Endometrium (tissue), 2 donors: Measurements from ENCODE around the gene CSGALNACT2.
"Not testable (repeated sequence)": the region's sequence is repeated elsewhere in the genome, so short reads cannot be mapped to it uniquely, and the experiment has no call there.

Experiments used
- FAIRE-seq: peaks from 2 replicates; lab custom pipeline; 2012; peaks lifted over from hg19 to GRCh38; lab: Jason Lieb, UNC
- donor health status: control.
- donor health status: control.

Gene CSGALNACT2, protein sequence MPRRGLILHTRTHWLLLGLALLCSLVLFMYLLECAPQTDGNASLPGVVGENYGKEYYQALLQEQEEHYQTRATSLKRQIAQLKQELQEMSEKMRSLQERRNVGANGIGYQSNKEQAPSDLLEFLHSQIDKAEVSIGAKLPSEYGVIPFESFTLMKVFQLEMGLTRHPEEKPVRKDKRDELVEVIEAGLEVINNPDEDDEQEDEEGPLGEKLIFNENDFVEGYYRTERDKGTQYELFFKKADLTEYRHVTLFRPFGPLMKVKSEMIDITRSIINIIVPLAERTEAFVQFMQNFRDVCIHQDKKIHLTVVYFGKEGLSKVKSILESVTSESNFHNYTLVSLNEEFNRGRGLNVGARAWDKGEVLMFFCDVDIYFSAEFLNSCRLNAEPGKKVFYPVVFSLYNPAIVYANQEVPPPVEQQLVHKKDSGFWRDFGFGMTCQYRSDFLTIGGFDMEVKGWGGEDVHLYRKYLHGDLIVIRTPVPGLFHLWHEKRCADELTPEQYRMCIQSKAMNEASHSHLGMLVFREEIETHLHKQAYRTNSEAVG

DNA sequence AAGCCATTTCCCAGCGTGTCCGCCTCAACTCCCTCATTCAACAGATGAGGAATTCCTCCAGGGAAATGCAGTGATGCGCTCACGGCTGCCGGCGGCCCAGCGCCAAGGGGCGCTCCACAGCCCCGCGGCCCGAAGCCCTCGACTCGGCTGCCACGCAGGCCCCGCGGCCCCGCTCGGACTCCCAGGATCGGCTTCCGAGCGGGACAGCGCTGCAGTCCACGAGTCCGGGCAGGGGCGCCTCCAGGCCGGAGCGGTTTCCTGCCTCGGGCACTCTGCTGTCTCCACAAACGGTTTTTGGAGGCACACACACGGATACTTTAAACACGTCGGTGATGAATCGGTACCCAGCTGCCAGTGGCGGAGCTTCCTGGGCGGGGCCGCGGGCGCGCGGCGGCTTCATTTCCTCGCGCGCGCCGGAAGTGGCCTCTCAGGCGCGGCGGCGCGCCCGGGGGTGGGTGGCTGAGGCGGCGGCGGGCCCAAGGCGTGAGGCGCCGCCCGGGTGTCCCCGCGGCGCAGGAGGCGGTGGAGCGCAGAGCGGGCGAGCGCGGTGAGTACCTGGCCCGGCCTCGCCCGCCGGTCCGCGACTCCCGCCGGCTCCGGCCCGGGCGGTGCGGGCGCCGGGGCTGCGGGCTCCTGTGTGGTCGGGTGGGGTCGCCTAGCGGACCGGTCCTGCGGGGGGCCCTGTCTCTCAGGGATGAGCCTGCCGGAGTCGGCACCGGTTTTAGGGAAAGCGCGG, at the start of gene CSGALNACT2:
Gene CSGALNACT2, plus strand, starts transcription at position 425 of the 736 bp plus-strand sequence. CDS start 16,705 bp downstream, outside the sequence.
- no peak for FAIRE-seq

DNA sequence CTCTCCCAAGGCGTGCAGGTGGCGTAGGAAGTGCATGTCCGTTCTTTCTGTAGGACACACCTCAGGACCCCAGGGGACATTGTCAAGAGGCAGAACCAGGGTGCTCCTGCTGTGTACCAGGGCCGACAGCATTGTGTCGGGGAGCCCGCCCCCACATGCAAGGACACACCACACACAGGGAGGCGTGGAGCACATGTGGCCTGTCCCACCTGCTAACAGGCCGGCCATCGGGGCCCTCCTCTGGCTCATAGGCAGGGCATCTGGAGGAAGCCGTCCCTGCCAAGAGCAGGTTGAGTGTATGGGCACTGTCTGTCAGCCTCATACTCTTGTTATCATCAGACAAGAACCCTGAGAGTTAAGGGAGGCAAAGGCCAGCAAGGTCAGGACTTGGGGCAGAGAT, 48.7 kb upstream of the CSGALNACT2 start:
- FAIRE-seq: no peak

DNA sequence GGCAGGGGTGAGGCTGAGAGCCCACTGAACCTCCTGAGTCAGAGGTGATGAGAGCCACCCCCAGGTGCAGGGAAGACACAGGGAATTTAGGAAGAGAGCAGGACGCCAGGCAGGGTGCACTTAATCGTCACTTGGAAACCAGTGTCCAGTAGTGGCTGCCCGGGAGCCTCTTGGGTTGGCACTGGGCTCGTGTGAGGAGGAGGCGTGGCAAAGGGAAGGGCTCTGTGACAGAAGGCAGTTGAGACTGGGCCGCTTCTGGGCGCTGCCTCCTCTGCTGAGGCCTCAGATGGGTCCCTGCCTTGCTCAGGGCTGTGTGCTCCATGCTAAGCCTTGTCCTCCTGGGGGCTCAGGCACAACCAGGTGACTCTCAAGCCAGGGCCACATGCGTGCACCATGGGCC, 48.1 kb upstream of the CSGALNACT2 start:
- no peak for FAIRE-seq

DNA sequence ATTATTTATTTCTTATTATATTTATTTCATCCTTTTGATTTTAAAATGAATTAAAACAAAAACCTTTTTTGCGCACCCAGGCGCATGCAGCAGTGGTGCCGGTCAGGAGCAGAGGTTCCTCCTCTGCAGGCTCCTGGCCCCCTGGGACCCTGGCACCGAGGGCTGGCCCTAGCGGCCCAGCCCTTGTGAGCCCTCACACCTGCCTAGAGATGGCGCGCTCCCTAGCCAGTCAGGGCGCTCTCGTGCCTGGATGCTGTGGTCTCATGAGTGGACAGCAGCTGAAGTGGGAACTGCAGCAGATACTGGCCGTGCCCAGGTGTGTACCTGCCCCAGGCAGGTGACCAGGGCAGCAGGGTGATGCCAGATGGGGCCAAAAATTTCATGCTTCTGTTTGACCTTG, 47.6 kb upstream of the CSGALNACT2 start:
- FAIRE-seq: no peak

DNA sequence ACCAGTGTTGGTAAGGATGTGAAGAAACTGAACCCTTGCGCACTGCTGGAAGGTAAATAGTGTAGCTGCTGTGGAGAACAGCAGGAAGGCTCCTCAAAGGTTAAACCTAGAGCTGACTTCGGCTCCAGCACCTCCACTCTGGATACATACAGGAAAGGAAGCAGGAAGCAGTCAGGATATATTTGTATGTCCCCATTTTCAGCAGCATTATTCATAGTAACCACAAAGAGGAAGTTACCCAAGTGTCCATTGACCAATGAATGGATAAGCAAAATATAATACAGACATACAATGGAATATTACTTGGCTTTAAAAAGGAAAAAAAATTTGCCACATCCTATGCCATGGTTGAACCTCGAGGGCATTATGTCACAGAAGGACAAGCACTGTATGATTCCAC, 46.4 kb upstream of the CSGALNACT2 start:
- FAIRE-seq: no peak

DNA sequence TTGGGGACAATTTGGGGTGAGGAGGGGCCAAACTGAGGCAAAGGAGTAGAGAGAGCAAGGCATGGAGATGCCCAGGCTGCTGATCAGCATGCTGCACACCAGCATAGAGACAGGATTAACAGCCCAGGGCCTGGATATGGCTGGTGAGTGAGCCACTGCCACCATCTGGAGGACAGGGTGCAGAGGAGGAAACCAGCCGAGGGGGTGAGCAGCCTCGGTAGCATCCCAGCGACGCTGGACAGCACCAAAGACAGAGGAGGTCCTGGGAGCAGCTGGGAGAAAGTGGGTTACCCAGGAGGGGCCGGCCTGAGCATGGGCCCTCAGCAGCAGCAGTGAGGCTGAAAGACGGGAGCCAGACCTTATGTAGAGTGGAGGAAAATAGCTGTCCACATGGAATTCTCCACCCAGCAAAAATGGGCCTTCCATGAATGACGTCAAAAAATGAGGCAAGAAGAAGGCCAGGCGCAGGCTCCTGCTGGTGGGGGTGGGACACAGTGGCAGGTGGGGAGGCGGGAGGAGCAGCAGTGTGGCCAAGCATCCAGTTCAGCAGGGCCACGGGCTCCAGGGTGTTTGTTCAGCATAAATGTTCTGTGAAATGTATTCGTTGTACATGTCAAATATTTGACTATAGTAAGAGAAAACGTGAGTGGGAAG, 44.7 kb upstream of the CSGALNACT2 start:
- FAIRE-seq: no peak

DNA sequence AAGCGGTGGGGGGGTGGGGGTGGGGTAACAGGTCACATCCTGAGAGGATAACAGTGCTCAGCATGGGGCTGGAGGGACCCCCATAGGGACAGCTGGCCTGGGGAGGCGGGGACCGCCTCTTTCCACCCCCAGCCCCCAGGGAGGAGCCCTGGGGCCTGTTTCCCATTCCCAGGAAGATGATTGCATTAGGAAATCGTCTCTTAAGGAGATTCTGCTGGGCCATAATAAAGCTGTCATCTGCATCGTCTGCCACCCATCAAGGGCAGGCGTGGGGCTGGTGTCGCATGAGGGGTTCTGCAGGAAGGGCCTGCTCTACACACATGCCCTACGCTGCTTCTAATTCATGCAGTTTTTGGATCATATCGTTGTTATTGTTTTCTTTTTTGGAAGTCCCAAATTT, 44.2 kb upstream of the CSGALNACT2 start:
- FAIRE-seq: no peak

DNA sequence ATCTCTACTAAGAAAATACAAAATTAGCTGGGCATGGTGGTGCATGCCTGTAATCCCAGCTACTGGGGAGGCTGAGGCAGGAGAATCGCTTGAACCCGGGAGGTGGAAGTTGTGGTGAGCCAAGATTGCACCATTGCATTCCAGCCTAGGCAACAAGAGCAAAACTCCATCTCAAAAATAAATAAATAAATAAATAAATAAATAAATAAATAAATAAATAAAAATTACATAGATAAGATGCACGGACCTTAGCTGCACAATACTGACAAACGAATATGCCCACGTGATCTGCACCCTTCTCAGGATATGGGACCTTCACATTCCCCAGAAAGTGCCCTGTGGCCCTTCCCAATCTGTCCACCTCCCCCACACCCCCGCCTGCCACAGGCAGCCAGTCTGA, 38.9 kb upstream of the CSGALNACT2 start:
- not testable (repeated sequence) for FAIRE-seq

DNA sequence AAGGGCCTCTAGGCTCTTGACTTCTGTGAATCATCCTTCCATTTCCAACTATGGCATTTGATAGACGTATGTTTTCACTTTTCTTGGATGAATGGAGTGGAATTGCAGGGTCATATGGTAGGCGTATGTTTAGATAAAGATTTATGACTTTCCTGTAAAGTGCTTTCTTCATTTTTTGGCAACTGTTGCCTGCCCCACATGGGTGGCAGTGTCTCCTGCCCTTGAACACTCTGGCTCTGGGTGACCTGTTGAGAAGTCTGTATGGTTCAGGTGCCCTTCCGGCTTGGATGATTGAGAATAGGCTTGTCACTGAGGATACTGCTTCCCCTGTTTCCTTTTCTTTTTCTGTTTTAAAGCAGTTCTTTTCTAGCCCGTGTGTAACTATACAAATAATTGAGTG, 38.3 kb upstream of the CSGALNACT2 start:
- FAIRE-seq: no peak

DNA sequence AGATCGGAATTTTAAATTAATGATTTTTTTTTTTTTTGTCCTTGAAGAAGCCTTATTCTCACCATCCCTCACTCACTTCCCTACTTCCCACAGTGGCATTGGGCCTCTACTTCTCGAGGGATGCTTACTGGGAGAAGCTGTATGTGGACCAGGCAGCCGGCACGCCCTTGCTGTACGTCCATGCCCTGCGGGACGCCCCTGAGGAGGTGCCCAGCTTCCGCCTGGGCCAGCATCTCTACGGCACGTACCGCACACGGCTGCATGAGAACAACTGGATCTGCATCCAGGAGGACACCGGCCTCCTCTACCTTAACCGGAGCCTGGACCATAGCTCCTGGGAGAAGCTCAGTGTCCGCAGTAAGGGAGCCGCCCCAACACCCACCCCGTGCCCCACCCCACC, 37.9 kb upstream of the CSGALNACT2 start:
- FAIRE-seq: no peak

DNA sequence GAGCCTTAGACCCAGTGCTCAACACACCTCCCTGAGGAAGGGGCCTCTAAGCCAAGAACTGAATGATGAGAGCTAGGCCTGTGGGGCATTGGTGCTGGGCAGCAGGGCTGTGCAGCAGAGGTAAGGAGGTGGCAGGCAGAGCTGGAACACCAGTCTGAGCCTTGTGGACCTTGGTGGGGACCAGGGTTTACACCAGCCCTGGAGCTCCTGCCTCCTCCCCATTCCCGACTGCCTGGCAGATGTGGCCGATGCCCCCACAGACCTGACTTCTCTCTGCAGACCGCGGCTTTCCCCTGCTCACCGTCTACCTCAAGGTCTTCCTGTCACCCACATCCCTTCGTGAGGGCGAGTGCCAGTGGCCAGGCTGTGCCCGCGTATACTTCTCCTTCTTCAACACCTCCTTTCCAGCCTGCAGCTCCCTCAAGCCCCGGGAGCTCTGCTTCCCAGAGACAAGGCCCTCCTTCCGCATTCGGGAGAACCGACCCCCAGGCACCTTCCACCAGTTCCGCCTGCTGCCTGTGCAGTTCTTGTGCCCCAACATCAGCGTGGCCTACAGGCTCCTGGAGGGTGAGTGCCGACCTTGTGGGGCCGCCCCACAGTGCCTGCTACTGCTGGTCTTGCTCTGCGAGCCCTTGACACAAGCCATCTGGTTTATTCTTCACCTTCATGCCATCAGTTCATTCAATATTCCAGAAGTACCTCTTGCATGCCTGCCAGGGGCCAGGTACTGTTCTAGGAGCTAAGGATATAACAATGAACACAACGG, 36.0 kb upstream of the CSGALNACT2 start:
- no peak for FAIRE-seq

DNA sequence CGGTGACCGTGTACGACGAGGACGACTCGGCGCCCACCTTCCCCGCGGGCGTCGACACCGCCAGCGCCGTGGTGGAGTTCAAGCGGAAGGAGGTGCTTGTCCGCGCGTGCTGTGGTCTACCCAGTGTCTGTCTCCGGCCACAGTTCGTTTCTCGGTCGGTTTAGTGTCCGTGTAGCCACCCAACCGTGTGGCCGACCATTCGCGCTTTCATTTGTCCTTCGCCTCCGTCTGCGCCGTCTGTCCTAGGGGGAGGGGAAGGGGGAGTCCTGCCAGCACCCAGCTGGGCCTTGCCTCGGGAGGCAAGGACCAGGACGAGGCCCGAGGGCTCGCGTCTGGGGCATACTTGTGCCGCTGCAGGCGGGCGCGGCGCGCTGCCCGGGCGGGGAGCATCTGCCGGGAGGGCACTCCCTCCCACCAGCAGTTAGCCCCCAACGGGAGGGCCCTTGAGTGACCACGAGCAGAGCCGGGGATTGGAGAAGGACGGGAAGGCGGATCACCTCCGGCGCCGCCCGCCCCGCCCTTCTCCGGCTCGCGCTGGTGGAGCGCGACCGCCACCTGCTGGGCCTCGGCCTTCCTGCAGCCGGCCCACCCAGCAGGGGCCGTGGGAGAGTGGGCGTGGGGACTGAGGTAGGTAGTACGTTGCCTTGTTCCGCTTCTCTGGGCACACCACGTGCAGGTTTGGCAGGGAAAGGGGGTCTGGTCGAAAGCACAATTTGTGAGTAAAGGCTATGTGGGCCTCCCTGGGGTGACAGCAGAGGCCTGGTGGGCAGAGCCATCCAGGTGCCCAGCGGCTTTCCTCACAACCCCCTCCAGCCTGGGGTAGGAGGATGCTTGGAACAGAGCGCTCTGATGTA, 32.9 kb upstream of the CSGALNACT2 start:
- FAIRE-seq: no peak

DNA sequence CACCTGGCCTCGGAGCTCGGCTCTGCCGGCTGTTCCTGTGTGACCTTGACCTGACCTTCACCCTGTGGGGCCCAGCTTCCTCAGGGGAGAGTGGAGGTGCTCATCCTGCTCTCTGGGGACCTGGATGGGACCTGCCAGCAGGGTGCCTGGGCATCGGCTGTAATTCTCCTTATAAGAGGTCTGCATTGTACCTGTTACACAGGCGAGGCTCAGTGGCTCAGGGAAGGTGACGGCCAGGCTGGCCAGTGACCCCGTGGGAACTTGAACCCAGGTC, 32.4 kb upstream of the CSGALNACT2 start:
- FAIRE-seq: no peak

DNA sequence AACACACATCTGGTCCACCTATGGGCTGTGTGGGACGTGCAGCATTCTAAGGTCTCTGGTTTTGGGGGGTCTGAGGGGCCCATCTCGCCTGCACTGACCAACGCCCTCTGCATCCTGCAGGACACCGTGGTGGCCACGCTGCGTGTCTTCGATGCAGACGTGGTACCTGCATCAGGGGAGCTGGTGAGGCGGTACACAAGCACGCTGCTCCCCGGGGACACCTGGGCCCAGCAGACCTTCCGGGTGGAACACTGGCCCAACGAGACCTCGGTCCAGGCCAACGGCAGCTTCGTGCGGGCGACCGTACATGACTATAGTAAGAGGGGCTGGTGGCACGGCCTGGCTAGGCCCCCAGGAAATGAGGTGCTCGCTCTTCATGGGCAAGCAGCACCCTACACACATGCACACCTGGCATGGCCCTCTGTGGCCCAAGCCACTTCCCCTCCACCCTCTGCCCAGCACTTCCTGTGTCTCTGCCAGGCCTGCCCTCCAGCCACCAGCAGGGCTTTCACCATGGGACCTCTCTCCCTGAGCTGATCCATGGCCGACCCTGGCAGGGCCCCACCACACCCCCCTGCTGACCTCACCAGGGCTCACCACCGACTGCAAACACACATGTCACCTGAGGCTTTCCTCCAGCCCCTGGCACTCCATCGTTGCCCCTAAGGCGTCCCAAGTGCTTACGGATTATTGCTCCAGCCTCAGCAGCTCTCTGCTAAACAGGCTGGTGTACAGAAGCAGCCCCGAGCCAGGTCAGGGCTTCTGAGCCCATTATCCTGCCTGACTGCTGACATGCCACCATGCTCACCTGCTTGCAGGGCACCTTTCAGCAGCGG, 31.8 kb upstream of the CSGALNACT2 start:
- FAIRE-seq: no peak

DNA sequence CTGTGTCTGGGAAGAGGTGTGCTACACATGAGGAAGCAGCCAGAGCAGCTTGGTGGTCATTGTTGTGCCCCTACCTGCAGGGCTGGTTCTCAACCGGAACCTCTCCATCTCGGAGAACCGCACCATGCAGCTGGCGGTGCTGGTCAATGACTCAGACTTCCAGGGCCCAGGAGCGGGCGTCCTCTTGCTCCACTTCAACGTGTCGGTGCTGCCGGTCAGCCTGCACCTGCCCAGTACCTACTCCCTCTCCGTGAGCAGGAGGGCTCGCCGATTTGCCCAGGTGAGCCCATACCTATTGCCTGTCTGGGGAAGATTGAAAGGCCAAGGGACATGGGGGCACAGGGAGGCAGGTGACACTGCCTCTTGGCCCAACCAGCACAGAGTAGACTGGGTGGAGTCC, 29.3 kb upstream of the CSGALNACT2 start:
- FAIRE-seq: no peak

DNA sequence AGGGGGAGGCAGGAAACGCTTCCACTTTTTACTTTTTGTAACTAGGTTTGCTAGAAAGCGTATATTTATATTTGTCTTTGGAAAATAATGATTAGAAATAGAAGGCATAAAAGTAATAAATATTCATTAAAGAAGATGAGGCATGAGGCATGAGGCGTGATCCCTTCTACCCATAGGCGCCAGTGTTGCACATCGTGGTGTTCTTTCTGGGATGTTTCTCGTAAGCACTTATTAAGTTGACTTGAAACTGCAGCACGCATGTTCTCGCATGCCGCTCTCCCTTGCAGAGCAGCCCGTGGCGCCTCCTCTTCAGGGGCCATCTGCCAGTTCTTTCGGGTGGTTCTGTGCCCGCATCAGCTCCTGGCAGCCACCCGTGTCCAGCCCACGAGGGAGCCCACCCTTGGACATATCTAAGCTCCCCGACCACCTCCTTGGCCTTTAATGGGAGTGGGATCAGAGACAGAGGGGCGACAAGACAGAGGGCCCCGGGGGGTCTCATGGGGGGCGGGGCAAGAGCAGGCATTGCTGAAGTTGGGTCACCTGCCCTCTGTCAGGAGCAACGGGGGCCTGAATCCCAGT, 28.5 kb upstream of the CSGALNACT2 start:
- FAIRE-seq: no peak

DNA sequence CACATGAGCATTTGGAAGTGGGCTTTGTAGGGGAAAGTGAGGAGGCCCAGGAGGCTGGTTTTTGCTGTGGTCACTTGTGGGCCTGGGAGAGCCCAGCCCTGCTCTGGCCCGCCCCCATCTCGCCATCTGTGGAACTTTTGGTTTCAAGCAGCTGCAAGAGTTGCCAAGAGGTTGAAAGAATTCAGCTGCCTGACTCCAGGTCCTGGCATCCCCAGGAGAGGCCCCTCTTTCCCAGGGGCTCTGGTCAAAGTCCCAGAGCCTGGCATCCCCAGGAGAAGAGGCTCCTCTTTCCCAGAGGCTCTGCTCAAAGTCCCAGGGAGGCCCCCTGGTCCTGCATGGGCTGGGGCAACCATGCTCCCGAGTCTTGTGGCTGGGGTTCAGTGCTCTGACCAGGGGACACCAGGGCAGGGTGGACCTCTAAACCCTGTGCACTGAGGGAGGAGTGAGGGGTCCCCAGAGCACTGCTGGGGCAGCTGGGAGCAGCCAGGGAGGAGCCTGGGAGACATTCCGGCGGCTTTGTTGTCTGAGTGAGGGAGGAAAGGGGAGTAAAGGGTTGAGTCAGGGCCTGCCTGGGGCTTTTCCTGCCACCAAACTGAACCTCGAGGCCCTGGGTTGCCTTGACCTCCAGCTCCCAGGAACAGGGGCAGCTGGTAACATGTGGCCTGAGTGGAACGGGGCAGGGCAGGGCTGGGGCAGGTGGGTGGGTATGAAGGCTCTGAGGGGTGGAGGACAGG, 27.7 kb upstream of the CSGALNACT2 start:
- no peak for FAIRE-seq

DNA sequence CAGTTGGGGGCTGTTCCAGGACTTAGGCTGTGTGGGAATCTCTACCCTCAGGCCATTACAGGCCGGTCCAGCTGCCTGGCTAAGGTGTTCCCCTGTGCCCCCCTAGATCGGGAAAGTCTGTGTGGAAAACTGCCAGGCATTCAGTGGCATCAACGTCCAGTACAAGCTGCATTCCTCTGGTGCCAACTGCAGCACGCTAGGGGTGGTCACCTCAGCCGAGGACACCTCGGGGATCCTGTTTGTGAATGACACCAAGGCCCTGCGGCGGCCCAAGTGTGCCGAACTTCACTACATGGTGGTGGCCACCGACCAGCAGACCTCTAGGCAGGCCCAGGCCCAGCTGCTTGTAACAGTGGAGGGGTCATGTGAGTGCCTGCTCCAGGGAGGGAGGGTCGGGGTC, 27.1 kb upstream of the CSGALNACT2 start:
- FAIRE-seq: no peak

DNA sequence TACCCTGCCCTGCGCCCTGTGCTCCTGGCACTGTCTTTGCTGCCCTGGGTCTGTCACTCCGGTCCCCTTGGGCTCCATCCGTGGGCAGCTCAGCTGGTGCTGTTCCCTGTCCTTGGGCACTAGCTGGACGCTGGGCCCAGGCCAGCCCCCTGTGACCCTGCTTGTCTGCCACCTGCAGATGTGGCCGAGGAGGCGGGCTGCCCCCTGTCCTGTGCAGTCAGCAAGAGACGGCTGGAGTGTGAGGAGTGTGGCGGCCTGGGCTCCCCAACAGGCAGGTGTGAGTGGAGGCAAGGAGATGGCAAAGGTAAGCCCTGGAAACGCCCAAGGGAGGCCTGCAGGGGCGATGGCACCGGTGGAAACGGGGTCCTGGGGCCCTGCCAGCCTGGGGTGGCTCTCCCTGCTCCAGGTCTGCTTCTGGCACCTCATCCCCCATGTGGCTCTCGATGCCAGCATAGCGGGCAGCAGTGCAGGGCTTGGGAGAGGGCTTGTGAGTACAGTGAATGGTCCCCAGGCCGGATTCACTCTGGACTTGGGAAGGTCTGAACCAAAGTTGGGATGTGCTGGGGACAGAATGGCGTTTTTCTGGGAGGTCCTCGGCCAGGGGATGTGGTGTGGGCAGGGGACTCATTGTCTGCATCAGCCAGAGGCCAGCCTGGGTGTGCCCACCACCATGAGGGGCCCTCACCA, 26.2 kb upstream of the CSGALNACT2 start:
- no peak for FAIRE-seq
